ENCODE measurements around the gene DUSP14.
"Not testable (repeated sequence)": the region's sequence is repeated elsewhere in the genome, so short reads cannot be mapped to it uniquely, and the experiment has no call there.

The DUSP14 gene

DNA sequence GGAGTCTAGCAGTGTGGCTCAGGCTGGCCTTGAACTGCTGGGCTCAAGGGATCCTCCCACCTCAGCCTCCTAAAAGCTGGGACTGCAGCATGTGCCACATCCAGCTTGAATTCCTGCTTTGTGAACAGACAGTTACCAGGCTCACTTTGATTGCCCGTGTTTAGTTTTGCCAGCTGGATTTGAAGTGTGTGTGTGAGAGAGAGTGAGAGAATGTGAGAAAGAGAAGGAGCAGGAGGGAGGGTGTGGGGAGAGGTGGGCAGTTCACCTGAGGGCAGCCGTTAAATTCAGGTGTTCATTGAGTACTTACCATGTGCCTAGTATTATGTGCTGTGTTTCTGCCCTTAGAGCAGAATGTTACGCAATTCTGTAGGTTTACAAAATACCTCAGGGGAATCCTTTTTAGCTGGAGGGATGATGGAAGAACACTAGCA, 4.7 kb downstream of the DUSP14 start:
- Mint-ChIP-seq H3K4me1 (peaks cover 38% of the 10 kb centered on the region), H3K9me3 (no peaks in the 10 kb centered on the region), H3K27ac (no peak overlapping the region), H3K4me3 (no peak overlapping the region), H3K27me3 (no peaks in the 10 kb centered on the region)
- ATAC-seq, result no peak
- DNase-seq, result no peak

DNA sequence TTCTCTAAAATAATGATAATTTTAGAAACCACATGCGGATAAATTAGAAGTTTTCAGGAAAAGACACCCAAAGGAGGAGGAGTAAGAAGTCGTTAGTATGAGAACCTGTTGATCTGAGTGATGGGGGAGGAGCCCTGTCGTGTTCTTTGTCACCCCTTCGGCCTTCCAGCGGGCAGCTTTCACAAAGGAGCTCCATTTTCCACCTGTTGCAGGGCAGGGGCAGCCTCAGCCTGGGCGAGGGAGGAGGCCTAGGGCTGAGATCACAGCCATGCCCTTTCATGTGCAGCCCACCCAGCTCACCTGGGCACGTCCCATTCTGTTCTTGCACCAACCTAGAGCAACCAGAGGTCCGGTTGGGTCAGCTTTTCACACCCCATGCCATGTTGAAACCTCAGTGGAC, 5.3 kb downstream of the DUSP14 start:
- ATAC-seq (no peak), DNase-seq (no peak)
- H3K27ac Mint-ChIP-seq, result no peak overlapping the region
- H3K4me1 Mint-ChIP-seq, result peaks cover 35% of the 10 kb centered on the region
- H3K9me3 Mint-ChIP-seq, result no peaks in the 10 kb centered on the region
- no peak overlapping the region for H3K4me3 Mint-ChIP-seq
- H3K27me3 Mint-ChIP-seq, result no peaks in the 10 kb centered on the region

DNA sequence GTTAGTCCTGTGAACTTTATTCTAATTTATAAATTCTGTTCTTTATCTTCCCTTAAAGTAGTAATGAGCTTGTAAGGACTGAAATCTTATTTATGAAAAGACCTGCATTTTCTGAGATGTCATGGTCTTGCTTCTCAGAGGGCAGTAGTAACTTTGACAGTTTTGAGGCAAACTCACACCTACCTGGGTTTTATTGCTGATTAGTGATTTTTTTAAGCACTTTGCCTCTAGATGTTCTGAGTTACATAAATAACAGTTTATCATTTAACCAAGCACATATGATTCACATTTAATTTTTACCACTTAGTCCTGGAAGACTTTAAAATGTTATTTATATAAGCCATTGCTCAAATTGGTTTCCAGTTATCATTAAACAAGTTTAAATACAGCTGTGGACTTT, 10.7 kb downstream of the DUSP14 start:
- ATAC-seq, result no peak
- H3K27me3 Mint-ChIP-seq, result no peaks in the 10 kb centered on the region
- no peak for DNase-seq
- no peaks in the 10 kb centered on the region for H3K4me1 Mint-ChIP-seq
- H3K27ac Mint-ChIP-seq, result no peak overlapping the region
- no peaks in the 10 kb centered on the region for H3K9me3 Mint-ChIP-seq
- no peak overlapping the region for H3K4me3 Mint-ChIP-seq

DNA sequence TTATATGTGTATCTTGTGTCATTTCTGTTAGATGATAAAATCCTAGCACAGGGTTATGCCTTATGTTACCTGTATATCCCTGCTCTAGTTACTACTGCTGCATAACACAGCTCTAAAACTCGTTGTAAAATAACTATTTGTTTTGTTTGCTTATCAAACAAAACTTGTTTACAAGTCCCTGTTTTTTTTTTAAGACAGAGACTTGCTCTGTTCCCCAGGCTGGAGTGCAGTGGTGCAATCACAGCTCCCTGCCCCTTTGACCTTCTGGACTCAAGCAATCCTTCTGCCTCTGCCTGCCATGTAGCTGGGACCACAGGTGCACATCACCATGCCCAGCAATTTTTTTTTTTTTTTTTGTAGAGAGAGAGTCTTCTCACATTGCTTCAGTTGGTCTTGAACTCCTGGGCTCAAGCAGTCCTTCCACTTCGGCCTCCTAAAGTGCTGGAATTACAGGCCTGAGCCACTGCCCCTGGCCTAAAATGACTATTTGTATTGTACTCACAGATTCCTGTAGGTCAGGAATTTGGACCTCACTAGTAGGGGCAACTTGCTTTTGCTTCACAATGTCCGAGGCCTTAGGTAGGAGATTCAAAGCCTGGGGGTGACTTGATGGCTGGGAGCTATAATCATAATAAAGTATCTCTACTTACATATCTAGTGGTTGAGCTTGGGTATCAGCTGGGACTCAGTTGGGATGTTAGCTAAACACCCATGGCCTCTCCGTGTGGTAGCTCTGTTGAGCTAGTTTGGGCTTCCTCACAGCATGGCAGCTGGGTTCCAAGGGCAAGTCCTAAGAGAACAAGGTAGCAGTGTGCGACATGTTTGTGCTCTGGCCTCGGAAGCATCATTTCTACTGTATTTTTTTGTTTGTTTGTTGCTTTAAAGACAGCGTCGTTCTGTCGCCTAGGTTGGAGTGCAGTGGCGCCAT, 12.6 kb downstream of the DUSP14 start:
- Mint-ChIP-seq H3K27ac (peak overlapping the region in 1 of 2 donors; percentile 54), H3K4me1 (peaks cover 11% of the 10 kb centered on the region), H3K9me3 (no peaks in the 10 kb centered on the region), H3K4me3 (no peak overlapping the region), H3K27me3 (no peaks in the 10 kb centered on the region)
- ATAC-seq (no peak), DNase-seq (no peak)

DNA sequence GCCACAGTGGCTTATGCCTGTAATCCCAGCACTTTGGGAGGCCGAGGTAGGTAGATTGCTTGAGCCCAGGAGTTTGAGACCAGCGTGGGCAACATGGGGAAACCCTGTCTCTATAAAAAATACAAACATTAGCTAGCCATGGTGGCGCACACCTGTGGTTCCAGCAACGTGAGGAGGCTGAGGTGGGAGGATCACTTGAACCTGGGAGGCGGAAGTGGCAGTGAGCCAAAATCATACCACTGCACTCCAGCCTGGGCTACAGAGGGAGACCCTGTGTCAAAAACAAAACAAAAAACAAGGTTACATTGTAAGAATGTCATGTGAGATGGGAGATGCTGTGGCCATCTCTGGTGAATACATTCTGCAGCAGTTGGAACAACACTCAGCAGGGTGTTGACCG, 13.5 kb downstream of the DUSP14 start:
- ATAC-seq (no peak), DNase-seq (no peak)
- no peaks in the 10 kb centered on the region for H3K27me3 Mint-ChIP-seq

DNA sequence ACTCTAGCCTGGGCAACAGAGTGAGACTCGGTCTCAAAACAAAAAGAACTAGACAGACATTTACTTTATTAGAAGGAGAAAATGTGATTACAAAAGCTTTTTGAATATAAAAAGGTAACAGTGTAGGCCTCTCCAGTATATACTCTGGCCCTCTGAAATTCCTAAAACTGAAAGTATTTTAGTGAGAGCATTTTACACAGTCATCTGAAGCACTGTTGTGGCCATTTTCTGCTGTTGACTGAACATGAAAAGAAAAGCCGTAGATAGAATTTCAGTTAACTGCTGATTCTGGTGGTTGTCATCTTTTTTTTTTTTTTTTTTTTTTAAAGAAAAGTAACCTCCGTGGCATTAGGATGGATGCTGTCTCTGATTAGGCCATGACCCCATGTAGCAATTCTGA, 15.6 kb downstream of the DUSP14 start:
- Mint-ChIP-seq H3K27ac (peak overlapping the region in 1 of 2 donors; percentile 54), H3K4me1 (peaks cover 16% of the 10 kb centered on the region), H3K27me3 (no peaks in the 10 kb centered on the region), H3K4me3 (no peak overlapping the region), H3K9me3 (no peaks in the 10 kb centered on the region)
- no peak for ATAC-seq
- no peak for DNase-seq

More for the DNA sequence above, 13.5 kb downstream of the DUSP14 start:
- Mint-ChIP-seq H3K4me3 (no peak overlapping the region), H3K9me3 (no peaks in the 10 kb centered on the region), H3K4me1 (peaks cover 11% of the 10 kb centered on the region), H3K27ac (peak overlapping the region in 1 of 2 donors; percentile 58)

DNA sequence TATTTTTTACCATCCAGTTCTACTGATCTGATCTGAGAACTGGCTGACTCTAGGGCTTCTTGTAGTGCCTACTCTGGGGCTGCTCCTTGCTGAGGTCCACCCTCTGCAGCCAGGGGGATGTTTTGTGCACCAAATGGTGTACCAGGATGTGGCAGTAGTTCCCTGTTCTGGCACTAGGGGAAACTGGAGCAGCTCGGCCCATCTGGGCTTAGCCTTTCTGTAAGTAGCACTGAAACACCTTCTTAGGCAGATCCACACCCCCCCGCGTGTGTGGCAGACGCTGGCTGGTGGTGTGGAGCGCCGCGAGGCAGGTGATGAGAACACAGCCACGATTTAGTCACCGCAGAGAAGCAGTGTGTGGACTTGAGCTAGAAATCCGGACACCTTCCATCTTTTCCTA, 17.0 kb downstream of the DUSP14 start:
- no peaks in the 10 kb centered on the region for H3K9me3 Mint-ChIP-seq
- ATAC-seq (peak; percentile 76), DNase-seq (peak; percentile 22 to 27)
- peaks cover 21% of the 10 kb centered on the region for H3K4me1 Mint-ChIP-seq
- peak overlapping the region; percentile 61 to 80 for H3K27ac Mint-ChIP-seq
- no peak overlapping the region for H3K4me3 Mint-ChIP-seq
- no peaks in the 10 kb centered on the region for H3K27me3 Mint-ChIP-seq

DNA sequence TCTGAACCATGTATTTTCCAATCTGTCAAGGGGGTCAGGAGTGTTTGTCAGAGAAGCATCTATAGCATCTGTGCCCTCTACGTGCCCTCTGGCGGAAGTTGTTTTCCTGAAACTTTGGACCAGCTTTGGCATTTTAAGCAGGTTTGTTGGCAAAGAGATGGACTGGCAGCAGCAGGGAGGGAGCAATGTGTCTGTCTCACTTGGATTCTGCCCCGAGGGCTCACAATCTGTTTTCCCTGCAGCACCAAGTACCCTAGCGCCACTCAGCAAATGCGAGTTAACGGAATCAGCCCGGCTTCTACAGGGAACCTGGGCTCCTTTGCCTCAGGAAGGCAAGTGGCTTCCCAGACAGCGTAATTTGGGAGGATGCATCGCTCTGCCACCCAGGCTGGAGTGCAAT, 17.4 kb downstream of the DUSP14 start:
- no peak for ATAC-seq
- no peaks in the 10 kb centered on the region for H3K9me3 Mint-ChIP-seq
- H3K27ac Mint-ChIP-seq, result peak overlapping the region in 1 of 2 donors; percentile 80
- H3K4me3 Mint-ChIP-seq, result no peak overlapping the region
- no peaks in the 10 kb centered on the region for H3K27me3 Mint-ChIP-seq
- DNase-seq, result no peak
- H3K4me1 Mint-ChIP-seq, result peaks cover 21% of the 10 kb centered on the region

DNA sequence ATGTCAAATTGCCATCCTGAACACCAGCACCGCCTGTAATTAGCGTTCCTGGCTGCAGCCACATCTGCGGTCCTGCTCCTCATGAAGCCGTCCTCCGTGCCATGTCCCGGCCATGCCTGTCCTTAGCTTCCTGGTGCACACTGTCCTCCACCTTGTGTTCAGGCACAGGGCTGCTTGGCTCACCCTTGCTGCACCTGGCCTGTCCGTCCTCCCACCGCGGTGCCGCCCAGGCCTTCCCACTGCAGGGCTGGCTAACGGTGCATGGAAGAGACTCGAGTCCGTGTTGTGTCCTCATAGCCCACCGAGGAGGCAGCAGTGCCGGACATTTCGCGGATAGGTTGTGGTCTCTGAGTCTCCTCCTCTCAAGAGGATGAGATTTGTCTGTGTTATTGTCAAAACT, 20.4 kb downstream of the DUSP14 start:
- H3K27me3 Mint-ChIP-seq, result no peaks in the 10 kb centered on the region
- H3K27ac Mint-ChIP-seq, result peak overlapping the region in 1 of 2 donors; percentile 51
- ATAC-seq, result no peak
- H3K4me1 Mint-ChIP-seq, result peaks cover 21% of the 10 kb centered on the region
- H3K9me3 Mint-ChIP-seq, result no peaks in the 10 kb centered on the region
- H3K4me3 Mint-ChIP-seq, result no peak overlapping the region
- DNase-seq, result no peak

DNA sequence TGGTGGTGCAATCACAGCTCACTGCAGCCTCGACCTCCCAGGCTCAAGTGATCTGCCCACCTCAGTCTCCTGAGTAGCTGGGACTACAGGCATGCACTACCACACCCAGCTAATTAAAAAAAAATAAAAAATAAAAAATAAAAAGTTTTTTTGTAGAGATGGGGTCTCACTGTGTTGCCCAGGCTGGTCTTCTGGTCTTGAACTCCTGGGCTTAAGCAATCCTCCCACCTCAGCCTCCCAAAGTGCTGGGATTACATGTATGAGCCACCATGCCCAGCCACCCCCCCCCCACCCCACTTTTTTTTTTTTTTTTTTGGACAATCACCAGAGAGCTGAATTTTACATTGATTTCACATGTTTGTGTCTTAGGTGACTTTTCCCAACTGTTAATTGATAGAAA, 22.0 kb downstream of the DUSP14 start:
- not testable (repeated sequence) for H3K27ac Mint-ChIP-seq, H3K27me3 Mint-ChIP-seq, H3K9me3 Mint-ChIP-seq, DNase-seq, ATAC-seq, H3K4me3 Mint-ChIP-seq
- H3K4me1 Mint-ChIP-seq, result peaks cover 16% of the 10 kb centered on the region

DNA sequence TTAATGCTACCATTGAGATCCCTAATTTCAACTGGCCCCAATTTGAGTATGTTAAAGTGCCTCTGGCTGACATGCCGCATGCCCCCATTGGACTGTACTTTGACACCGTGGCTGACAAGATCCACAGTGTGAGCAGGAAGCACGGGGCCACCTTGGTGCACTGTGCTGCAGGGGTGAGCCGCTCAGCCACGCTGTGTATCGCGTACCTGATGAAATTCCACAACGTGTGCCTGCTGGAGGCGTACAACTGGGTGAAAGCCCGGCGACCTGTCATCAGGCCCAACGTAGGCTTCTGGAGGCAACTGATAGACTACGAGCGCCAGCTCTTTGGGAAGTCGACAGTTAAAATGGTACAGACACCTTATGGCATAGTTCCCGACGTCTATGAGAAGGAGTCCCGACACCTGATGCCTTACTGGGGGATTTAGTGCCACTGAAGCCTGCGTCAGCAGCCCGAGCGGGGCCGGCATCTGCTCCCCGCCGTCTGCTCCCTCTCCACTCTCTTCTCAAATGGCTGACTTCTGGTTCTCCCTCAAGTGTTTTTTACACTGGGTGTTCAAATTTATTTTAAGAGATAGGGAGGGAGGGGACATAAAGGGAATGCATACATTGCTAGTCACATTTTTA, 22.9 kb downstream of the DUSP14 start:
- H3K27me3 Mint-ChIP-seq, result no peaks in the 10 kb centered on the region
- H3K27ac Mint-ChIP-seq, result no peak overlapping the region
- H3K9me3 Mint-ChIP-seq, result no peaks in the 10 kb centered on the region
- ATAC-seq (no peak), DNase-seq (no peak)
- no peak overlapping the region for H3K4me3 Mint-ChIP-seq
- H3K4me1 Mint-ChIP-seq, result peaks cover 10% of the 10 kb centered on the region

DNA sequence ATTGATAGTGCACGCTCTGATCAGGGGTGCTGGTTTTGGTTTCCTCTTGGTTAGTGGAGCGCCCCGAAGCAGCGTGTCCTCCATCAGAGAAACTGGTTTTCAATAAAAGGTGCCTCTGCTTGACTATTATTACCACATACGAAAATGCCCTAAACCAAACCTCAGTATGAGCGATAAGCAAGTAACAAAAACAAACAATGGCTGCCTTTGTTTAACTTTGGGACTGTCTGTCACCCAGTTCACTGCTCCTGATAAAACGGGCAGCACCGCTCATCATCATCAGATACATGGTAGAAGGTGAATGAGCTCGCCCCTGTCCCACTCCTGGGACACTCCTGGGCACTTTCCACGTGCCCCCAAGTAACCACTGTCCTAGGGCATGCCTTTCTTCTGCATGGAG, 24.0 kb downstream of the DUSP14 start:
- Mint-ChIP-seq H3K4me3 (no peak overlapping the region), H3K9me3 (no peaks in the 10 kb centered on the region), H3K27ac (no peak overlapping the region), H3K4me1 (peaks cover 10% of the 10 kb centered on the region), H3K27me3 (no peaks in the 10 kb centered on the region)
- no peak for DNase-seq
- no peak for ATAC-seq

DNA sequence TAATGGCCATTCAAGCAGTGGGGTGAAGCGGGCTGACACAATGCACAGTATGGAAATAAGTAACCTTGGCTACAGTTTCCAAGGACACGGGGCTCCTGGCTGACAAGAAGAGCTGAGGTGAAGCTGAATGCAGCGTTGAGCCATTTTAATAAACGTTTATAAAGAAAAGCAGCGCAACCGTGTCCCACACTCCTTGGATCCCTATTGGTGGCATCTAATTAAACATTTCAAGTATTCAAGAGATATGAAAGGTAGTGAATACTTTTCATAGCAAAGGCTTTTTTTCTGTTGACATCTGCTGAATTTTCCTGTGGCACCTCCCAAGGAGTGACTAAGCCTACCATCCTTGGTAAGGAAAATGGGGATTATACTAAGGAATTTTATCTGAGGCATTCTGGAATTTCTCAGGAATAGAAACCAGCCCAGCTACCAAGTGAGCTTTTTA, 26.5 kb downstream of the DUSP14 start:
- no peaks in the 10 kb centered on the region for H3K27me3 Mint-ChIP-seq
- DNase-seq, result no peak
- ATAC-seq, result no peak
- H3K4me3 Mint-ChIP-seq, result no peak overlapping the region
- peak overlapping the region in 1 of 2 donors; percentile 59 for H3K27ac Mint-ChIP-seq
- no peaks in the 10 kb centered on the region for H3K9me3 Mint-ChIP-seq
- H3K4me1 Mint-ChIP-seq, result peaks cover 16% of the 10 kb centered on the region

DNA sequence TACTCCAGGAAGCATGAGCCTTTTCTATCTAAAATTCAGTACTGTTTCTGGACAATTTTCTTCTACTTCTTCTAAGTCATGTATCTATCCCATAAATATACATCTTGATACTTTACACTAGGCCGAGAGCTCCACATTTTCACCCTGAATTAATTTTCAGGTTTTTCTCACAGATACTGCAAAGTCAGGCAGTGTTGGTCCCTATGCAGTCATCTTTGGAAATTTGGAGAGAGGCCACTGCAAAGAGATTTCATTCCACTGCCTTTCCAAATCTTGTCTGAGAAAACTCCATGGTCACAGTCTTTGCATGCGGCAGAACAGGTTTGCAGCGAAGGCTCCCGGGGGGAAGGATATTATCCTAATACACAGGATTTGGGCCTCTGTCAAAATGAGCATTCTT, 28.2 kb downstream of the DUSP14 start:
- H3K27ac Mint-ChIP-seq, result peak overlapping the region; percentile 59 to 83
- H3K27me3 Mint-ChIP-seq, result no peaks in the 10 kb centered on the region
- no peak overlapping the region for H3K4me3 Mint-ChIP-seq
- DNase-seq (no peak), ATAC-seq (no peak)
- H3K4me1 Mint-ChIP-seq, result peaks cover 16% of the 10 kb centered on the region
- H3K9me3 Mint-ChIP-seq, result no peaks in the 10 kb centered on the region

DNA sequence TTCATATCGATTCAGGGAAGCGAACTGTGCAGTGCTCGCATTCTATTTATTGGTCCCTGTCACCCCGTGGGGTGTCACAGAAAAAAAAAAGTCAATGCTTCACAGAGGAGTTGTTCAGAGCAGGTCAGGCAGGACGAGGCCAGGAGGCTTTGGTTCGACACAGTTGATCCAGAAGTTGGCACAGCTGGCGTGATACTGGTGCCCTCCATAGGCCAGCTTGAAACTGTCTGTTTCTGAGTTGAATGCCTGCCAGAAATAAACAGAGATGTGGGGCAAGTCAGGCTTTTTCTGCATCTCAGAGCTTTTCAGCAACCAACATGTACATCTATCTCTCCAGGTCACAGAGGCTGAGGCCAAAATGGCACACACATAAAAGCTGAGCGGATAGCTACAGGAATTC, 29.1 kb downstream of the DUSP14 start:
- Mint-ChIP-seq H3K27me3 (no peaks in the 10 kb centered on the region), H3K4me3 (no peak overlapping the region), H3K4me1 (peaks cover 21% of the 10 kb centered on the region), H3K9me3 (no peaks in the 10 kb centered on the region), H3K27ac (no peak overlapping the region)
- ATAC-seq (no peak), DNase-seq (no peak)

DNA sequence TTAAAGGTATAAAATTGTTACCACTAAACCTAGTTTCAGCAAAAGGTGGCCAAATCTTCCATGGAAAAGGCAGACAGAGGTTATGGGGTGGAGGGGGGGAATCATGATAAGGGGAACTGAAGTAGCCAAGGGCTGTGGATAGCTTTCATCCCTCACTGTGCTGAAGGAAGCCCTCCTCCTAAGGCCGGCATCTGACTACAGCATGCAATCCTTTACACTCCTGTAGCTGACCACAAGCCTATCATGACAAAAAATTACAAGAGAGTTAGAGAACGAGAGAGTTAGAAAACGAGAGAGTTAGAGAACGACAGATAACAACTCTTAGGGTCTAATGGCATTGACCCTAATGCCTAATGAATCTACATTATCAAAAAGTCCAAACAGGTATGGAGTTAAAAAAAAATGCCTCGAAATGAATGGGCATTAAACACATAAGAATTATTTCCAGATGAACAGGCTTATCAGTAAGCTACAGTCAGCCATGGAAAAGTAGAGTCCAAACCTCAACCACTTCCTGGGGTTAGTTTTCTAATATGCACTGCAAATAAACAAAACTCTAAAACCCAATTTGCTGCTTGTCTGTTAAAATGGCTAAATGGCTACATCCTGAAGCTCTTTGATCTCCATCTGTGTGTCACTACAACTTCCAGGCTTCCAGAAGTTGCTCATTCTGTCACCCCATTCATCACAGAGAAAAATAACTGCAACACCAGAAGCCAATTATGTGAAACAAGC, 29.7 kb downstream of the DUSP14 start:
- Mint-ChIP-seq H3K27ac (peak overlapping the region in 1 of 2 donors; percentile 38), H3K27me3 (no peaks in the 10 kb centered on the region), H3K4me1 (peaks cover 27% of the 10 kb centered on the region), H3K4me3 (no peak overlapping the region), H3K9me3 (no peaks in the 10 kb centered on the region)
- ATAC-seq (no peak), DNase-seq (no peak)
